ENCODE data around the gene WASF2.

DNA sequence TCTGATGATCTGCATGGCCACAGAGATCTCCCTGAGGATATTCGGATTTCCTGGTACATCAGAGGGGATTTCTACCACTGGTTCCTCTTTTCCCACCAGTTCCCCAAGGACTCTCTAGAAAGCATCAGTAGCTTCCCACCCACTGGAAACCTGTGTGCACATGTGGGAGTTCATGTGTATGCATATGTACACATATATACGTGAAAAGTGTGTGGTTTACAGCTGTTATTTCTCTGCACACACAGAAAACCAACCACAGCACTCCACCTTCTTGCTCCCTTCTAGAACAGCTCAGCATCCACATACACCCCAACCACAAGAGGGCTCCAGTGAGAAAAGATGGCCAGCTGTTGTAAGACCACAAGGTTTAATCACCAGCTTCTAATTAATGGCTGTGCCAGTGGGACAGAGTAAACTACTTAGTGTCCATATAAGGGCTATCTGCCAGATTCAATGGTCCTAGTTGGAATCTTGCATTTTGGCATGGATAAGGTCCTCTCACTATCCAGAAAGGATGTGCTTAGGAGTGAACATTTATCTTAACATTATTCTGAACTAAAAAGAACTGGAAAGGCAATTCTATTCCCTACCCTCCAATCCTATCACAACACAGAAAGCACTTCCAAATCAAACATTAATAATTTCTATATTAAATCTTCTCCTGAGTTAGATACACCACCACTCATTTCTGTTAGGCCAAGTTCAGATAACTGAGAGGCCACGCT lies 73.4 kb downstream of the WASF2 start:
- TF ChIP-seq, protein P1, sequence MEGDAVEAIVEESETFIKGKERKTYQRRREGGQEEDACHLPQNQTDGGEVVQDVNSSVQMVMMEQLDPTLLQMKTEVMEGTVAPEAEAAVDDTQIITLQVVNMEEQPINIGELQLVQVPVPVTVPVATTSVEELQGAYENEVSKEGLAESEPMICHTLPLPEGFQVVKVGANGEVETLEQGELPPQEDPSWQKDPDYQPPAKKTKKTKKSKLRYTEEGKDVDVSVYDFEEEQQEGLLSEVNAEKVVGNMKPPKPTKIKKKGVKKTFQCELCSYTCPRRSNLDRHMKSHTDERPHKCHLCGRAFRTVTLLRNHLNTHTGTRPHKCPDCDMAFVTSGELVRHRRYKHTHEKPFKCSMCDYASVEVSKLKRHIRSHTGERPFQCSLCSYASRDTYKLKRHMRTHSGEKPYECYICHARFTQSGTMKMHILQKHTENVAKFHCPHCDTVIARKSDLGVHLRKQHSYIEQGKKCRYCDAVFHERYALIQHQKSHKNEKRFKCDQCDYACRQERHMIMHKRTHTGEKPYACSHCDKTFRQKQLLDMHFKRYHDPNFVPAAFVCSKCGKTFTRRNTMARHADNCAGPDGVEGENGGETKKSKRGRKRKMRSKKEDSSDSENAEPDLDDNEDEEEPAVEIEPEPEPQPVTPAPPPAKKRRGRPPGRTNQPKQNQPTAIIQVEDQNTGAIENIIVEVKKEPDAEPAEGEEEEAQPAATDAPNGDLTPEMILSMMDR (IDR thresholded peaks at IDR 0.05): peak; percentile 58 to 74 (median 72)
- no peak for TF ChIP-seq EP300 (IDR thresholded peaks at IDR 0.05)
